IPS-15b (cell line): ENCODE results near the gene CCDC178.
"Not testable (repeated sequence)": the region's sequence is repeated elsewhere in the genome, so short reads cannot be mapped to it uniquely, and the experiment has no call there.

ENCODE experiments used
- H3K27me3 ChIP-seq: one replicate; pipeline ENCODE4 v1.6.1; 2013; ENCODE audit warnings: low read length; ENCODE audit not compliant: control insufficient read depth, insufficient read depth
- H3K36me3 ChIP-seq: one replicate; pipeline ENCODE4 v1.6.1; 2013; ENCODE audit warnings: low read length; ENCODE audit not compliant: control insufficient read depth, insufficient read depth
- H3K4me1 ChIP-seq: one replicate; pipeline ENCODE4 v1.6.1; 2013; ENCODE audit warnings: mild to moderate bottlenecking, low read length; ENCODE audit not compliant: control insufficient read depth, insufficient read depth
- H3K4me3 ChIP-seq: one replicate; pipeline ENCODE4 v1.5.1; 2013; ENCODE audit warnings: low read depth, low read length
- H3K9ac ChIP-seq: one replicate; pipeline ENCODE4 v1.6.1; 2013; ENCODE audit warnings: low read depth, mild to moderate bottlenecking, low read length
- H3K9me3 ChIP-seq: one replicate; pipeline ENCODE4 v1.6.1; 2013; ENCODE audit warnings: mild to moderate bottlenecking, low read length; ENCODE audit not compliant: control insufficient read depth, insufficient read depth

The CCDC178 gene

GRCh38 chr18:33432857-33433256, 7.7 kb downstream of the CCDC178 start:
- Histone ChIP-seq H3K9me3 (no peaks in the 10 kb centered on the region), H3K9ac (no peak overlapping the region), H3K4me1 (no peaks in the 10 kb centered on the region), H3K36me3 (no peaks in the 10 kb centered on the region), H3K4me3 (no peak overlapping the region), H3K27me3 (no peaks in the 10 kb centered on the region)

- Histone ChIP-seq H3K4me3 (no peak overlapping the region), H3K9ac (no peak overlapping the region), H3K27me3 (no peaks in the 10 kb centered on the region), H3K4me1 (no peaks in the 10 kb centered on the region), H3K36me3 (no peaks in the 10 kb centered on the region), H3K9me3 (no peaks in the 10 kb centered on the region)
These were observed 13.0 kb downstream of the CCDC178 start for GRCh38 chr18:33427549-33427948.

- H3K4me3 ChIP-seq = no peak overlapping the region
- H3K36me3 ChIP-seq = no peaks in the 10 kb centered on the region
- no peak overlapping the region for H3K9ac ChIP-seq
- no peaks in the 10 kb centered on the region for H3K4me1 ChIP-seq
- no peaks in the 10 kb centered on the region for H3K27me3 ChIP-seq
- H3K9me3 ChIP-seq = no peaks in the 10 kb centered on the region
These were observed 16.1 kb downstream of the CCDC178 start for GRCh38 chr18:33424266-33424946.

GRCh38 chr18:33421225-33421624, 19.3 kb downstream of the CCDC178 start:
- Histone ChIP-seq H3K9ac (no peak overlapping the region), H3K9me3 (no peaks in the 10 kb centered on the region), H3K27me3 (no peaks in the 10 kb centered on the region), H3K4me3 (no peak overlapping the region), H3K36me3 (no peaks in the 10 kb centered on the region), H3K4me1 (no peaks in the 10 kb centered on the region)

- no peaks in the 10 kb centered on the region for H3K9me3 ChIP-seq
- no peaks in the 10 kb centered on the region for H3K27me3 ChIP-seq
- no peaks in the 10 kb centered on the region for H3K36me3 ChIP-seq
- H3K4me1 ChIP-seq = no peaks in the 10 kb centered on the region
- no peak overlapping the region for H3K9ac ChIP-seq
- H3K4me3 ChIP-seq = no peak overlapping the region
These were observed 36.2 kb downstream of the CCDC178 start for GRCh38 chr18:33404244-33404873.

GRCh38 chr18:33398939-33399338, 41.6 kb downstream of the CCDC178 start:
- H3K27me3 ChIP-seq = not testable (repeated sequence)

GRCh38 chr18:33375829-33376228, 64.7 kb downstream of the CCDC178 start:
- Histone ChIP-seq H3K36me3 (no peaks in the 10 kb centered on the region), H3K9ac (no peak overlapping the region), H3K9me3 (no peaks in the 10 kb centered on the region), H3K4me3 (no peak overlapping the region), H3K4me1 (no peaks in the 10 kb centered on the region), H3K27me3 (no peaks in the 10 kb centered on the region)

More at GRCh38 chr18:33398939-33399338, 41.6 kb downstream of the CCDC178 start:
- H3K9ac ChIP-seq, H3K4me3 ChIP-seq, H3K9me3 ChIP-seq, H3K36me3 ChIP-seq, H3K4me1 ChIP-seq: not testable (repeated sequence)

GRCh38 chr18:33372442-33372841, 68.1 kb downstream of the CCDC178 start:
- H3K4me3 ChIP-seq = no peak overlapping the region
- H3K9ac ChIP-seq = no peak overlapping the region
- H3K9me3 ChIP-seq = no peaks in the 10 kb centered on the region
- H3K4me1 ChIP-seq = no peaks in the 10 kb centered on the region
- no peaks in the 10 kb centered on the region for H3K36me3 ChIP-seq
- H3K27me3 ChIP-seq = no peaks in the 10 kb centered on the region

GRCh38 chr18:33369711-33370449, 70.6 kb downstream of the CCDC178 start:
- no peaks in the 10 kb centered on the region for H3K36me3 ChIP-seq
- no peaks in the 10 kb centered on the region for H3K27me3 ChIP-seq
- H3K4me1 ChIP-seq = no peaks in the 10 kb centered on the region
- H3K4me3 ChIP-seq = no peak overlapping the region
- H3K9me3 ChIP-seq = no peaks in the 10 kb centered on the region
- no peak overlapping the region for H3K9ac ChIP-seq

GRCh38 chr18:33356735-33357134, 83.8 kb downstream of the CCDC178 start:
- no peaks in the 10 kb centered on the region for H3K27me3 ChIP-seq
- H3K9me3 ChIP-seq = no peaks in the 10 kb centered on the region
- H3K36me3 ChIP-seq = no peaks in the 10 kb centered on the region
- H3K4me1 ChIP-seq = peaks cover 11% of the 10 kb centered on the region
- no peak overlapping the region for H3K4me3 ChIP-seq
- no peak overlapping the region for H3K9ac ChIP-seq

- Histone ChIP-seq H3K27me3 (no peaks in the 10 kb centered on the region), H3K9ac (no peak overlapping the region), H3K36me3 (no peaks in the 10 kb centered on the region), H3K4me1 (peaks cover 11% of the 10 kb centered on the region), H3K9me3 (no peaks in the 10 kb centered on the region), H3K4me3 (no peak overlapping the region)
These were observed 84.8 kb downstream of the CCDC178 start for GRCh38 chr18:33355756-33356155.

- no peaks in the 10 kb centered on the region for H3K27me3 ChIP-seq
- no peaks in the 10 kb centered on the region for H3K36me3 ChIP-seq
- no peak overlapping the region for H3K9ac ChIP-seq
- H3K4me1 ChIP-seq = peaks cover 11% of the 10 kb centered on the region
- no peaks in the 10 kb centered on the region for H3K9me3 ChIP-seq
- no peak overlapping the region for H3K4me3 ChIP-seq
These were observed 85.3 kb downstream of the CCDC178 start for GRCh38 chr18:33355263-33355662.
